GM18505 (cell line): ENCODE measurements around the gene PCSK2.

Experiments used
- ATAC-seq: cut with Tn5 transposase; IDR thresholded peaks from one replicate; pipeline ENCODE4 v1.9.1; 2021; ENCODE audit not compliant: unreplicated experiment
- POLR2A ChIP-seq: IDR thresholded peaks from 4 replicates; pipeline ENCODE4 v1.6.1; 2011; ENCODE audit warnings: borderline replicate concordance; ENCODE audit not compliant: insufficient read depth, insufficient read length; ENCODE audit errors: extremely low read depth

Gene PCSK2

DNA sequence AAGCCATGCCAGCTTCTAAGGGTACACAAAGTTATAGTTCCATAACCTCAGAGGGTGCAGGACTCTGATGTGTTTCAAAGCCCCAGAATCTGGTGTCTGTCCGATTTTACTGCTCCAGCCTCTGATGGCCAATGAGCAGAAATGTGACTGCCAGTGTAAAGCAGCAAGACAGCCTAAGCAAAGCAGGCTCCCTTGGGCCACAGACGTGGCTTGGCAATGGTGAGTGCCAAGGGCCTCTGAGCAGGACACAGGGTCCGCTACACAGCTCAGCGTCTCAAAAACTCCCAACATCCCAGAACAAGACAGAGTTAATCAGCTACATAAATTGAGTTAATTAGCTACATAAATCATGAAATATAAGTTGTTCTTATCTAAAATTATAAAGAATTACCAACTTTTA lies 69.2 kb downstream of the PCSK2 start:
- TF ChIP-seq POLR2A: no peak
- ATAC-seq: no peak

DNA sequence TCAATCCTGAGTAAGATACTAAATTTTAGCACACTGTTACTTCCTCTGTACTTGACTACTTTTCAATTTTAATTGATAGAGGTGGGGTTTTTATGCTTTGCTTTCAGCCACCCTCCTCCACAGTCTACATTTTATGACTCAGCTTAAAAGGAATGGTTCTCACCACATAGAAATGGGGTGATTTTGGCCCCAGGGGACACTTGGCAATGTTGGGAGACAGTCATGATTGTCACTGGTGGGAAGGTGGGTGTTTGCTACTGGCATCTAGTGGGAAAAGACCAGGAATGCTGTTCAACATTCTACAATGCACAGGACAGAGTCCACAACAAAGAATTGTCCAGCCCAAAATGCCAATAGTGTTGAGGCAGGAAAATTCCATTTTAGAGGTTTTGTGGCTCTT lies 71.3 kb downstream of the PCSK2 start:
- TF ChIP-seq POLR2A: no peak
- no peak for ATAC-seq

DNA sequence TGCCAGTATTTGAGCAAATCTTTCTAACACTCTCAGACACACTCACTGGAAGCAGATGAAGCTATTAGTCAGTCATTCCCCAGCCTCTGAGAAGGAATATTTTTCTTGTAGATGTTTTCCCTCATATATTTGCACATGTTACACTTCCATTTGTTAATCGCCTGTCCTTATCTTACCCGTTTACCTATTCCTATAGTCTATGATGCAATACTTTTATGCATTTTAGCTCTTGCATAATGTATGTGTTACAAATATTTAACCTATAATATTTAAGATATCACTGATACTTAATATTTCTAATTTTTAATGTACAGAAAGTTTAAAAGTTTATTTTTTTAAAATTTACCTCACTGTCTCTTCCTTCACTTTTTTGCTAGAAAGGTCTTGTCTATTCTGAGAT lies 71.9 kb downstream of the PCSK2 start:
- TF ChIP-seq POLR2A: no peak
- no peak for ATAC-seq

DNA sequence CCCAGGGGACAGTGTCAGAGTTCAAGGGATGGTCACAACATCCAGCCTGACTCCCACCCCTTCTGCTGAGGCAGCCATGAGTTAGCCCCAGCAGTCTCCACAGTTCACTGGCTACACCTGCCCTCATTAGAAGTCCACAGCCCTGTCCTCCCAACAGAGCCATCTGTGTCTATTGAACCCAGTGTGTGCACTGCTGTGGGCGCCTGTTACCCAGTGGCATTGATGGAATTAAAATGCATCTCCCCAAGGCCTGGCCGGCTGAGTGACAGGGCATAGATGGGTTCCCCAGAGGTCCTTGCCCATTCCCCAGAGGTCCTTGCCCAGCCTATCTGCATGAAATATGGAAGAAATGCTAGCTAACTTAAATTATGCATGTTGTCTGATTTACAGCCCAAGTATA lies 73.3 kb downstream of the PCSK2 start:
- TF ChIP-seq POLR2A: no peak
- ATAC-seq: no peak

DNA sequence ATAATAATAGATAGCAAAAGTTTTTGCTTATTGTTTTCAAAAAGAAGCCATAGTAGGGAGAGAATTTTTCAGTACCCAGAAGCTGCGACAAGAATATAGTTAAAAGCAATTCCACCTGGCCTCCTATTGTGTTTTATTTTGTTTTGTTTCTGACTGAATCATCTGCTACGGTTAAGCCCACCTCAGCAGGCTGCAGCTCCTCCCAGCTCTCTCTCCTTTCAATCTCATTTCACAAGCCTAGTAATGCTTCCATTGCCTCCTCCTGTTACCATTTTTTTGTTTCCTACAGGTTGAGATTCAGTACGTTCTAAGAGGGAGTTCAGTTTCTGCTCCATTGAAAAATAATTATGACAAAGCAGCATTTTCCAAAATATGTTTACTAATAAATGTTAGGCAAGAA lies 77.9 kb downstream of the PCSK2 start:
- ATAC-seq: no peak
- TF ChIP-seq POLR2A: no peak

DNA sequence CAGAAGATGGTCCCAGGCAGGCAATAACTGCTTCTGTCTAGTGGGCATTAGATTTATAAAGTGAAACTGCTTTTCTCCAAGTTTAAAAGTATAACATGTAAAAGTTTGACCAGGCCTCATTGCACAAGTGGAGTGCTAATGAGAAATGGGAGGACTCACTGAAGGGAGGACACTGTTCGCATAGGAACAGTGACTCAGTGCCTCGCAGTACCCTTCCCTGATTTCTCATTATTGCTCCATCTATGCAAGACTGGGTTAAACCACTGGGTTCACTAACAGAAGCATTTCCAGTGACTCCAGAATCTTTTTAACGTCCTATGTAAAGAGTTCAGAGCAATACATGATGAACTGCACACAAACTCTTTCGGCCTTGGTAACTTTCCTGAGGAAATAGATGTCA lies 79.6 kb downstream of the PCSK2 start:
- no peak for TF ChIP-seq POLR2A
- no peak for ATAC-seq

DNA sequence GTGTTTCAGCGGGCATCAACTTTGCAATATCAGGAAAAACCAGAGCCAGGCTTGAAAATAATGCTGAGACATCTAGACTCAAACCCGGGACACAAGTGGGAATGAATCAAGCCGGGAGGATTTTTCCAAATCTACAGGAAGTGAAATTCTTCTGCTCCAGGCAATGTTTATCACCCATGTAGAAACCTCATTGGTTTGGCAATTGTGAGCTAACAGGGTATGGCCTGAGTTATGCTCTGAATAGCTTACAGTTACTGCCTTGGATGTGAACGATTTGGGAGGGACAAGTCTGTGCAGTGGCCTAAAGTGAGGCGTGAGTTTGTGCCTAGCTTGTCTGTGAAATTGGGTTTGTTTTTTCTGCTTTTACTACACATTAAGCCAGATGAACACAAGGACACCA lies 87.4 kb downstream of the PCSK2 start:
- no peak for TF ChIP-seq POLR2A
- ATAC-seq: no peak

DNA sequence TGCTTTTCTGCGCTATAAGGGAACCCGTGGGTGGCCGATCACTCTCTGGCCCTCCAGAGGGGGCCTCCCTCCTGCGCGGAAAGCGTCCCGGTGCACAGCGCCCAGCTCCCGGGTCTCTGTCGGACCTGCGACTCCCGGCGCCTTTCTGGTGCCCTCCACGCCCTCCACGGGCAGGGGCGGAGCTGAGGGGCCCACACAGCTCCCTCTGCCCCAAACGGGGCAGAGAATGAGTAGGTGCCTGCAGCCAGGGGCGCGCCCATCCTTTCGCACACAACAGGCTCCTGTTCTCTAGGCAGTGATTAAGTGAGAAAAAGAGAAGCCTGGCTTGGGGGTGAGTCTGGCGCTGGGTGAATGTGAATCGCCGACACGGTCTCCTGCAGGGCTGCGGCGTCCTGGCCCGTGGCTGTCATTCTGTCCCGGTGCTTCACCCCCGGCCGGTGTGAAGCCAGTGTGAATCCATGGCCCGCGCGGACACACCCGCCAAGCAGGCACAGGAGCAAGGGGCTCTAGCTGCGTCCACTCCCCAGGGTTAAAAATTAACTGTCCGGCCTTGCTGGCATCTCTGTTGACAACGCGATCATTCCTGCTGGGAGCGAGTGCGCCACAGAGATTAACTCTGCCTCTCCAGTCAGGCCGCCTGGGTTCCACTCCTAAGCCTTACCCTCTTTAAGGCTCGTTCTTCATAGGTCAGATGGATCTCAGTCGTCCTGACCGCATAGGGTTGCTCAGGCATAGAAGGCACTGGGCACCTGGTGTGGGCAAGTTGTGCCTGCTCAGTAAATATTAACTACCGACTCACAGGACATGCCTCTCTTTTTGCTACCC lies 88.8 kb downstream of the PCSK2 start:
- no peak for ATAC-seq
- TF ChIP-seq POLR2A: no peak

DNA sequence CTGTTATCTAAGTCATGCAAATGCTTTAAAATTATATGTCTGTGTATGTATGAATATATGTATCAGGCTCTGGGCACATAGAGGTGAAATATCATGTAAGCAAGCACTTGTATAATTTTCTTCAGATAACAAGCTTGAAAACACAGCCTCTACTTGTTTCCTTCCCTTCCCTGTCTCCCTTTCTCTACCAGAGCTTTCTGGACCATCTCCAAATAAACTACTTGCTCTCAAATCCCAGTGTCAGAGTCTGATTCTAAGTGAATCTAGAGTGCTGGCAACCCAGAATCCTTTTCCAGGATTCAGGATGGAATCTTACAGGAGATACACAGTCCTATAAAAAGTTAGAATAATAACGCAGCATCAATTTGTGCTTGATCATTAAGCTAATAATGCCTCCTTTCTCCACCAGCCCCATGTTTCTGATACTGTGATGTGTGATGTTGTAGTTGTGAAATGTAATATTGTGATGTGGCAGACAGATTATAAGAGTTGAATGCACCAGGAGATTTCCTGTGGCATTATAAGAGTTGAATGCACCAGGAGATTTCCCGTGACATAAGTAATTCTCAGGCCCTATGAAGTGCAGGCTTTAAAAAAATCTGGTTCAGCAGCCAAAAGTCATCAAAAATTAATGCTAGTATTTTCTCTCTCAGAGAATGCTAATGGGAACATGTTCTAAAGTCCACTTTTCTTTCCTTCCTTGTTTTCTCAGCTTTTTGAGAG lies 89.6 kb downstream of the PCSK2 start:
- no peak for ATAC-seq
- TF ChIP-seq POLR2A: no peak

DNA sequence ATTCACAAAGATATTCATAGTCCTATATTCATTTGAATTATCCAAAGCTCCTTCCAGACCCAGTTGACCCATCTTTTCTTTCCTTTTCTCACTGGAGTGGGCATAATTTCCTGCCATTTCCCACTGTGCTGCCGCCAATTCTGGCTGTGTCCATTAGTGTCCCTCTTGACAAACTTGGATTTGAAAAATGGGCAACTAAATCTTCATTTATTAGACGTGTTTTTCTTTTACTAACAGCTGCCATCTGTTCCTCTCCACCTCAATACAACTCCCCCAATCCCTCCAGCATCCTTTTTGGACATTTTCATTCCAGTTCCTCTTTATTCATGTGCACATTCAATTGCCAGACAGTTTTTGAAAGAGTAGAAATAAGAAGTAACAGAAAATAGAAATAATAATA lies 90.5 kb downstream of the PCSK2 start:
- no peak for TF ChIP-seq POLR2A
- ATAC-seq: no peak

DNA sequence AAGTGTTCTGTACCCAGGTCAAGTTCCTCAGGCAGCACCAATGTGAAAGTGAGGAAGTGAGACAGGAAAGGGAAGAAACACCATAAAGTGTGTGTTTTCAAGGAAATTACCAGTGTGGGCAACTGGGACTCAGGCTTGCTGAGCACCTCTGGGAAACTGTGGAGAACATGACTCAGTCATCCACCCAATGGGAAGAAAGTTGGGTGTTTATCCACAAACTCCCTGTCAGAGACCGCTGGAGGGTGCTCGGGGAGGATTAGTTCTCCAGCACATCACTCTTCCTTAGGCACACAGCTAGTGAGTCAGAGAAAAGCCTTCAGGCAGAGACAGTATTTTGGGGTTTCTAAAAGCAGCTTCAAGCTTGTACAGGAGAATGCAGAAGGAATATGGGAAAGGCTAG lies 93.6 kb downstream of the PCSK2 start:
- TF ChIP-seq POLR2A: no peak
- ATAC-seq: no peak

DNA sequence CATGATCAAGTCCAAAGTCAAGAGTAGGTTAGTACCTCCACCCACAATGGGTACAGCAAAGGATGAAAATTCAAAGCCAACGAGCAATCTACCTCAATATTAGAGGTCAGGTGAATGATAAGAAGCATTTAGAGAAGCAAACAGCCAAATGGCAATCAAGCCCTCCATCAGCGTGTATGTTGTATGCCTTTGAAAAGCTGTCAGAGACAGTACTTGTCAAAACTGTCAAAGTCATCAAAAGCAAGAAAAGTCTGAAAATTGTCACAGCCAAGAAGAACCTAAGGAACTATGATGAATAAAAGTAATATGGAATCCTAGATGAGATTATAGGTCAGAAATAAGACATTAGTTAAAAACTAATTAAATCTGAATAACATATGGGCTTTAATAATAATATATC lies 99.3 kb downstream of the PCSK2 start:
- TF ChIP-seq POLR2A: no peak
- no peak for ATAC-seq

DNA sequence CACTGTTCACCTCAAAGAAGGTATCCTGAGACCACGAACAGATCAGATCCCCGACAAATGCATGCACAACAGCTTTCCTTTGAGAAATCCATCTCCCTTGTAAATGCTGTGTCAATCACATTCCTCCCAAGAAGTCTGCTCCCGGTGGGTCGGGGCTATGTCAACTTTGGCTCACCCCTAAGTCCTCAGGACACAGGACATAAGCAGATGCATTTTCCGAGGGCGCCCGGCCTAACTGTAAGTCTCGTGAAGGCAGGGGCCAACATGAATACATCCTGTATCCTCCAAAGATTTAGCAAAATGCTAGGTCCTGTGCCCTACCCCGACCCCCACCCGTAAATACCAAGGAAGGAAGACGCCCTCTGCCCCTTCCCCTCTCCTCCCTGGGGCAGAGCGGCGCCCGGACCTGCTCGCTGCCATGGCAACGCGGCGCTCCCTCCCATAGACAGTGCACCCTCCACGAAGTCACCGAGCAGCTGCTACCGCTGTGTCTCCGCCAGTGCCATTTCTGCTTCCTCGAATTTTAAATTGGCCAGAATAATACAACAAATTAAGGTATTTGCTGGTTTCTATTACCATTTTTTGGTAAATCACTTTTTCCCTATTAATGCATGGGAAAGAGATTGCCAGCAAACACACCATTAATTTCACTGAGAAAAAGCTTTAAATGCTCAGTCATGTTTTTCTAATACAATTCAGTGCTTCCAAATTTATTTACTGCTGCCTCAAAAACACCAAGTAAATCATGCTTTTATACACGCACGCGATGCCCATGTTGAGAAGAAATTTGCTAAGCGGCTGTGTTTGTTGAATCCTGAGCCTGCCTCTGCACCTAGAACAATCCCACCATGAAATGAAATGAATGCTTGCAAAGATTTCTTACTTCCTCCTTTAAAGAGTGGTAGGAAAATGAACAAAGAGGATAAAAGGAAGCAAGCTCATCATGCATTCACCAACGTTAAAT lies 100.6 kb downstream of the PCSK2 start:
- no peak for ATAC-seq
- no peak for TF ChIP-seq POLR2A
